Hepatocyte (in vitro differentiated cells): ENCODE results near the gene CFAP161. TPM values are rescaled to one million over a fixed set of nuclear protein-coding genes. Genes with fewer than 3 reads are reported as not detected.

Experiments used
- DNase-seq: peaks from one replicate; pipeline ENCODE4 v3.0.0-alpha.2; 2016; ENCODE audit warnings: low spot score
- H2AFZ ChIP-seq: fragments of 200-600 bp; sonication (generic); 2 replicates; pipeline ENCODE4 v1.6.0; 2016; ENCODE audit warnings: antibody characterized with exemption, mild to moderate bottlenecking
- H3K27ac ChIP-seq: fragments of 200-600 bp; sonication (generic); 2 replicates; pipeline ENCODE4 v1.5.1; 2016; ENCODE audit warnings: mild to moderate bottlenecking
- H3K27me3 ChIP-seq: fragments of 200-600 bp; sonication (generic); 2 replicates; pipeline ENCODE4 v1.6.1; 2016
- H3K36me3 ChIP-seq: fragments of 200-600 bp; sonication (generic); replicated peaks from 2 replicates; pipeline ENCODE4 v1.5.1; 2016; ENCODE audit warnings: low read depth; ENCODE audit not compliant: insufficient read depth
- H3K4me1 ChIP-seq: fragments of 200-600 bp; sonication (generic); 2 replicates; pipeline ENCODE4 v1.5.1; 2016; ENCODE audit warnings: mild to moderate bottlenecking, moderate library complexity; ENCODE audit not compliant: insufficient read depth
- H3K4me2 ChIP-seq: fragments of 200-600 bp; sonication (generic); 2 replicates; pipeline ENCODE4 v1.6.0; 2016
- H3K4me3 ChIP-seq: fragments of 200-600 bp; sonication (generic); 2 replicates; pipeline ENCODE4 v1.5.1; 2016; ENCODE audit warnings: mild to moderate bottlenecking
- H3K79me2 ChIP-seq: fragments of 200-600 bp; sonication (generic); 2 replicates; pipeline ENCODE4 v1.6.0; 2017; ENCODE audit warnings: mild to moderate bottlenecking
- H3K9me2 ChIP-seq: fragments of 200-600 bp; sonication (generic); replicated peaks from 2 replicates; pipeline ENCODE4 v1.6.0; 2017; ENCODE audit warnings: mild to moderate bottlenecking; ENCODE audit not compliant: insufficient read depth
- H3K9me3 ChIP-seq: fragments of 200-600 bp; sonication (generic); 2 replicates; pipeline ENCODE4 v1.5.1; 2016; ENCODE audit warnings: low read depth, mild to moderate bottlenecking
- H4K20me1 ChIP-seq: fragments of 200-600 bp; sonication (generic); 2 replicates; pipeline ENCODE4 v1.6.0; 2016; ENCODE audit warnings: mild to moderate bottlenecking; ENCODE audit not compliant: insufficient read depth, poor library complexity, severe bottlenecking
- CTCF ChIP-seq: fragments of 200-600 bp; sonication (generic); IDR thresholded peaks from 2 replicates; pipeline ENCODE4 v1.5.1; 2016; ENCODE audit warnings: antibody characterized with exemption, mild to moderate bottlenecking; ENCODE audit not compliant: poor library complexity
- EZH2 ChIP-seq: fragments of 200-600 bp; sonication (generic); IDR thresholded peaks from 2 replicates; pipeline ENCODE4 v1.6.1; 2016; ENCODE audit warnings: antibody characterized with exemption, mild to moderate bottlenecking, borderline replicate concordance
- EZH2phosphoT487 ChIP-seq: fragments of 200-600 bp; sonication (generic); IDR thresholded peaks from one replicate; pipeline ENCODE4 v1.6.1; 2018; ENCODE audit warnings: antibody characterized with exemption, mild to moderate bottlenecking, low read depth, moderate library complexity; ENCODE audit not compliant: unreplicated experiment, severe bottlenecking
- WGBS: methylation state at CpG from one replicate; pipeline ENCODE4 v1.1.6; 2016; ENCODE audit warnings: low lambda C conversion rate; ENCODE audit errors: missing lambda C conversion rate; 5-methylcytosine and 5-hydroxymethylcytosine counted together
- polyA plus RNA-seq: library from polyadenylated mRNA; unstranded; fragments of >200 nt; fragmentation: Nextera tagmentation; extraction: Ambion mirVana; gene quantifications from 2 replicates; pipeline ENCODE4 v1.2.1, GENCODE V29; 2016
- total RNA-seq: library from RNA; depleted of rRNA; stranded (reverse); fragments of >200 nt; gene quantifications from 2 replicates; pipeline ENCODE4 v1.2.3, GENCODE V29; 2014

The CFAP161 gene
- total and polyA plus RNA-seq, 2 experiments from 2014 or later, result 0.81 TPM; not detected in 1

- Histone ChIP-seq H2AFZ (no peak overlapping the region), H3K9me3 (no peaks in the 10 kb centered on the region), H3K4me1 (peaks cover 4% of the 10 kb centered on the region), H4K20me1 (no peaks in the 10 kb centered on the region), H3K36me3 (no peaks in the 10 kb centered on the region), H3K27ac (peak overlapping the region; percentile 42), H3K27me3 (no peaks in the 10 kb centered on the region), H3K9me2 (no peaks in the 10 kb centered on the region), H3K4me2 (no peak overlapping the region), H3K79me2 (no peaks in the 10 kb centered on the region), H3K4me3 (no peak overlapping the region)
- no peak for DNase-seq
- 45% methylated on average over 1 of the region's 1 CpG for WGBS
- no peak for TF ChIP-seq EZH2
- TF ChIP-seq EZH2phosphoT487, result no peak
- no peak for TF ChIP-seq CTCF
Observed at GRCh38 chr15:81146006-81146405, 11.9 kb downstream of the CFAP161 start.

- Histone ChIP-seq H3K4me3 (no peak overlapping the region), H2AFZ (no peak overlapping the region), H3K27ac (no peak overlapping the region), H3K4me1 (peaks cover 4% of the 10 kb centered on the region), H3K9me2 (no peaks in the 10 kb centered on the region), H4K20me1 (no peaks in the 10 kb centered on the region), H3K36me3 (no peaks in the 10 kb centered on the region), H3K4me2 (no peak overlapping the region), H3K9me3 (no peaks in the 10 kb centered on the region), H3K27me3 (no peaks in the 10 kb centered on the region), H3K79me2 (no peaks in the 10 kb centered on the region)
- no peak for DNase-seq
- 71% methylated on average over 1 of the region's 1 CpG for whole genome bisulfite sequencing
- no peak for TF ChIP-seq CTCF
Observed at GRCh38 chr15:81146466-81146865, 12.4 kb downstream of the CFAP161 start.

GRCh38 chr15:81151389-81151788 lies 17.3 kb downstream of the CFAP161 start:
- H3K4me2 ChIP-seq, result no peak overlapping the region
- no peaks in the 10 kb centered on the region for H3K36me3 ChIP-seq
- WGBS, result 85% methylated on average over 7 of the region's 7 CpGs
- no peaks in the 10 kb centered on the region for H4K20me1 ChIP-seq
- H3K4me3 ChIP-seq, result no peak overlapping the region
- H3K9me3 ChIP-seq, result no peaks in the 10 kb centered on the region
- TF ChIP-seq EZH2phosphoT487 (no peak), CTCF (no peak), EZH2 (no peak)
- DNase-seq, result no peak
- no peaks in the 10 kb centered on the region for H3K27me3 ChIP-seq
- H3K4me1 ChIP-seq, result peaks cover 1% of the 10 kb centered on the region
- H3K79me2 ChIP-seq, result no peaks in the 10 kb centered on the region
- H3K9me2 ChIP-seq, result no peaks in the 10 kb centered on the region
- H3K27ac ChIP-seq, result no peak overlapping the region
- no peak overlapping the region for H2AFZ ChIP-seq

GRCh38 chr15:81152339-81152738 lies 18.3 kb downstream of the CFAP161 start:
- H2AFZ ChIP-seq, result no peak overlapping the region
- H3K9me2 ChIP-seq, result no peaks in the 10 kb centered on the region
- no peak overlapping the region for H3K27ac ChIP-seq
- TF ChIP-seq EZH2phosphoT487 (no peak), EZH2 (no peak), CTCF (no peak)
- DNase-seq, result no peak
- no peaks in the 10 kb centered on the region for H3K79me2 ChIP-seq
- no peaks in the 10 kb centered on the region for H3K4me1 ChIP-seq
- H3K36me3 ChIP-seq, result no peaks in the 10 kb centered on the region
- no peaks in the 10 kb centered on the region for H3K27me3 ChIP-seq
- H3K4me3 ChIP-seq, result no peak overlapping the region
- 84% methylated on average over 4 of the region's 4 CpGs for WGBS
- no peak overlapping the region for H3K4me2 ChIP-seq
- no peaks in the 10 kb centered on the region for H3K9me3 ChIP-seq
- H4K20me1 ChIP-seq, result no peaks in the 10 kb centered on the region
